ENCODE data around the gene CDH22.

DNA sequence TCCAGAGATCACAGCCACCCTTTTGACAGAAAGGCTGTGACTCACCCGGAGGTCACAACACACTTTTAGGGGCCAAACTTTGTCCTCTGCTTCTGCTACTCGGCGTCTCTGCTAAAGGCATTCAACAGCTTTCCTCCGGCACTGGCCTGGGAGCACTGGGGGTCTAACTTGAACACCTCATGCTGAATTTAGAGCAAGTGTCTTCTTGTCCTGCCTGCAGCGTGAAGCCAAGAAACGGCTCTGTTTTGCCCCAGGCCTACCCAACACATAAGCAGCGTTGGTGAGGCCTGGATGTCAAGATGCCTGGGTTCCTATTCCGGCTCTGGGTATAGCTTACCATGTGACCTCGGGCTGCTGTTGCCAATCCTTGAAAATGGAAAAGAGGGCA, 2.3 kb downstream of the CDH22 start:
- TF ChIP-seq CTCF (conservative IDR thresholded peaks at IDR 0.05 in 1 of 2, IDR thresholded peaks at IDR 0.05 in 1 of 2; ENCODE audit: low read depth in 1 of 2, low read length in 2 of 2) (no peak), EZH2 (IDR thresholded peaks at IDR 0.05; ENCODE audit: low read length, missing control alignments) (no peak)
